Measurements from ENCODE around the gene CNTD1.
A peak's percentile ranks its signal among the peaks of the same experiment; 100 is the strongest.
"Not testable (repeated sequence)": the region's sequence is repeated elsewhere in the genome, so short reads cannot be mapped to it uniquely, and the experiment has no call there.

The CNTD1 gene

DNA sequence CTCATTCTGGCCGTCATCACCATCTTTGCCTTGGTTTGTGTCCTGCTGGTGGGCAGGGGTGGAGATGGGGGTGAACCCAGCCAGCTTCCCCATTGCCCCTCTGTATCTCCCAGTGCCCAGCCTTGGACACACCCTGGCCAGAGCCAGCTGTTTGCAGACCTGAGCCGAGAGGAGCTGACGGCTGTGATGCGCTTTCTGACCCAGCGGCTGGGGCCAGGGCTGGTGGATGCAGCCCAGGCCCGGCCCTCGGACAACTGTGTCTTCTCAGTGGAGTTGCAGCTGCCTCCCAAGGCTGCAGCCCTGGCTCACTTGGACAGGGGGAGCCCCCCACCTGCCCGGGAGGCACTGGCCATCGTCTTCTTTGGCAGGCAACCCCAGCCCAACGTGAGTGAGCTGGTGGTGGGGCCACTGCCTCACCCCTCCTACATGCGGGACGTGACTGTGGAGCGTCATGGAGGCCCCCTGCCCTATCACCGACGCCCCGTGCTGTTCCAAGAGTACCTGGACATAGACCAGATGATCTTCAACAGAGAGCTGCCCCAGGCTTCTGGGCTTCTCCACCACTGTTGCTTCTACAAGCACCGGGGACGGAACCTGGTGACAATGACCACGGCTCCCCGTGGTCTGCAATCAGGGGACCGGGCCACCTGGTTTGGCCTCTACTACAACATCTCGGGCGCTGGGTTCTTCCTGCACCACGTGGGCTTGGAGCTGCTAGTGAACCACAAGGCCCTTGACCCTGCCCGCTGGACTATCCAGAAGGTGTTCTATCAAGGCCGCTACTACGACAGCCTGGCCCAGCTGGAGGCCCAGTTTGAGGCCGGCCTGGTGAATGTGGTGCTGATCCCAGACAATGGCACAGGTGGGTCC, 52.9 kb downstream of the CNTD1 start:
- Histone ChIP-seq H3K4me1 (ENCODE audit: control insufficient read depth in 5 of 5, insufficient read depth in 5 of 5, low read length in 5 of 5) (peaks cover 18 to 83% (median 70%) of the 10 kb centered on the region in 5 donors), H3K36me3 (ENCODE audit: control insufficient read depth in 5 of 5, insufficient read depth in 5 of 5, low read length in 5 of 5) (peaks cover 0 to 20% (median 15%) of the 10 kb centered on the region in 5 donors), H3K27ac (ENCODE audit: low read depth, low read length) (peak overlapping the region; percentile 94), H3K4me3 (ENCODE audit: low read depth in 1 of 5, low read length in 5 of 5) (peak overlapping the region; percentile 70 to 95 (median 75)), H3K9ac (ENCODE audit: low read length in 5 of 5) (peak overlapping the region; percentile 71 to 93 (median 81))
- H3K9me3 ChIP-seq (ENCODE audit: control insufficient read depth in 5 of 5, low read length in 5 of 5); H3K27me3 ChIP-seq (ENCODE audit: control insufficient read depth in 5 of 5, insufficient read depth in 4 of 5, low read length in 5 of 5): not testable (repeated sequence)

DNA sequence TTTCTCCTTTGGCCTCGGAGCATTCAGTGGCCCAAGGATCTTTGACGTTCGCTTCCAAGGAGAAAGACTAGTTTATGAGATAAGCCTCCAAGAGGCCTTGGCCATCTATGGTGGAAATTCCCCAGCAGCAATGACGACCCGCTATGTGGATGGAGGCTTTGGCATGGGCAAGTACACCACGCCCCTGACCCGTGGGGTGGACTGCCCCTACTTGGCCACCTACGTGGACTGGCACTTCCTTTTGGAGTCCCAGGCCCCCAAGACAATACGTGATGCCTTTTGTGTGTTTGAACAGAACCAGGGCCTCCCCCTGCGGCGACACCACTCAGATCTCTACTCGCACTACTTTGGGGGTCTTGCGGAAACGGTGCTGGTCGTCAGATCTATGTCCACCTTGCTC, 53.7 kb downstream of the CNTD1 start:
- no peaks in the 10 kb centered on the region for H3K27me3 ChIP-seq (ENCODE audit: control insufficient read depth in 5 of 5, insufficient read depth in 4 of 5, low read length in 5 of 5)
- H3K9ac ChIP-seq (ENCODE audit: low read length in 5 of 5), result peak overlapping the region; percentile 72 to 89 (median 81)
- no peaks in the 10 kb centered on the region for H3K9me3 ChIP-seq (ENCODE audit: control insufficient read depth in 5 of 5, low read length in 5 of 5)
- H3K4me3 ChIP-seq (ENCODE audit: low read depth in 1 of 5, low read length in 5 of 5), result peak overlapping the region; percentile 70 to 95 (median 75)
- H3K4me1 ChIP-seq (ENCODE audit: control insufficient read depth in 5 of 5, insufficient read depth in 5 of 5, low read length in 5 of 5), result peaks cover 17 to 83% (median 71%) of the 10 kb centered on the region in 5 donors
- peaks cover 0 to 27% (median 22%) of the 10 kb centered on the region in 5 donors for H3K36me3 ChIP-seq (ENCODE audit: control insufficient read depth in 5 of 5, insufficient read depth in 5 of 5, low read length in 5 of 5)
- peak overlapping the region; percentile 94 for H3K27ac ChIP-seq (ENCODE audit: low read depth, low read length)

DNA sequence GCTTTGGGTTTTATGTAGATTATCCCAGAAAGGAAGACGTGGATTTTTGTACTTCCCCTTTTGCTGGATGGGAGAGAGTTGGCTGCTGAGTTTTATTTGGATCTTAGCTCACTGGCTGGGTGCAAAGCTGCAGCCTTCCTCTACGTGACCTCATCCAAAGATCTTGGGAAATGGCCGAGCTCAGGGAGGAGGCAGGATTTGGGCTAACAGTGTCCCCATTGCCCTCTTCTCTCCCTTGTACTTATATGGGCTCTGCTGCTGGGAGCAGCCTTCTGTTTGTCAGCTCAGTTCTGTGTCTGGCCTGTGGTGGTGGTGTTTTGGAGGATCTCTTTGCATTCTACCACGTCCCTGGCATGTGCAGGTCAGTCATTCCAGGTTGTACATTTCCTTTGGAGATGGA, 54.3 kb downstream of the CNTD1 start:
- H3K4me1 ChIP-seq (ENCODE audit: control insufficient read depth in 5 of 5, insufficient read depth in 5 of 5, low read length in 5 of 5), result peaks cover 17 to 81% (median 68%) of the 10 kb centered on the region in 5 donors
- peak overlapping the region; percentile 72 to 89 (median 81) for H3K9ac ChIP-seq (ENCODE audit: low read length in 5 of 5)
- H3K27ac ChIP-seq (ENCODE audit: low read depth, low read length), result peak overlapping the region; percentile 94
- H3K36me3 ChIP-seq (ENCODE audit: control insufficient read depth in 5 of 5, insufficient read depth in 5 of 5, low read length in 5 of 5), result peaks cover 4 to 33% (median 22%) of the 10 kb centered on the region in 5 donors
- peak overlapping the region; percentile 70 to 95 (median 75) for H3K4me3 ChIP-seq (ENCODE audit: low read depth in 1 of 5, low read length in 5 of 5)
- H3K9me3 ChIP-seq (ENCODE audit: control insufficient read depth in 5 of 5, low read length in 5 of 5), result no peaks in the 10 kb centered on the region
- no peaks in the 10 kb centered on the region for H3K27me3 ChIP-seq (ENCODE audit: control insufficient read depth in 5 of 5, insufficient read depth in 4 of 5, low read length in 5 of 5)

DNA sequence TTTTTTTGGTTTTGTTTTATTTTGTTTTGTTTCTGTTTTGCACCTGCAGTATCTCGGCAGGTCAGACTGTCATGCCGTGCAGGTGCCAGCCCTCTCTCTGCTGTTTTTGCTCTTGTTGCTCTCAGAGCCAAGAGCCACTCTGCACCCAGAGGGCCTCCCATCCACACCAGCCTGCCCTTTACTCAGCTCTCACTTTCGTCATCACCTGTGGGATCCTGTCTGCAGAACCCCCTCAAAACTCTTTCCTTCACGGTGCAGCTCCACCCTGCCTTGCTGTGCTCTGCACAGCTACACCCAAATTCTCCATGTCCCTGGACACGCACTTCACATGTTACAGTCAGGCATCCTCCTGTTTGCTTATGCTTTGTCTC, 54.9 kb downstream of the CNTD1 start:
- Histone ChIP-seq H3K9ac (ENCODE audit: low read length in 5 of 5) (peak overlapping the region; percentile 72 to 89 (median 81)), H3K4me3 (ENCODE audit: low read depth in 1 of 5, low read length in 5 of 5) (peak overlapping the region; percentile 70 to 95 (median 75)), H3K9me3 (ENCODE audit: control insufficient read depth in 5 of 5, low read length in 5 of 5) (no peaks in the 10 kb centered on the region), H3K27me3 (ENCODE audit: control insufficient read depth in 5 of 5, insufficient read depth in 4 of 5, low read length in 5 of 5) (no peaks in the 10 kb centered on the region), H3K36me3 (ENCODE audit: control insufficient read depth in 5 of 5, insufficient read depth in 5 of 5, low read length in 5 of 5) (peaks cover 5 to 37% (median 22%) of the 10 kb centered on the region in 5 donors), H3K27ac (ENCODE audit: low read depth, low read length) (peak overlapping the region; percentile 94), H3K4me1 (ENCODE audit: control insufficient read depth in 5 of 5, insufficient read depth in 5 of 5, low read length in 5 of 5) (peaks cover 17 to 78% (median 68%) of the 10 kb centered on the region in 5 donors)

DNA sequence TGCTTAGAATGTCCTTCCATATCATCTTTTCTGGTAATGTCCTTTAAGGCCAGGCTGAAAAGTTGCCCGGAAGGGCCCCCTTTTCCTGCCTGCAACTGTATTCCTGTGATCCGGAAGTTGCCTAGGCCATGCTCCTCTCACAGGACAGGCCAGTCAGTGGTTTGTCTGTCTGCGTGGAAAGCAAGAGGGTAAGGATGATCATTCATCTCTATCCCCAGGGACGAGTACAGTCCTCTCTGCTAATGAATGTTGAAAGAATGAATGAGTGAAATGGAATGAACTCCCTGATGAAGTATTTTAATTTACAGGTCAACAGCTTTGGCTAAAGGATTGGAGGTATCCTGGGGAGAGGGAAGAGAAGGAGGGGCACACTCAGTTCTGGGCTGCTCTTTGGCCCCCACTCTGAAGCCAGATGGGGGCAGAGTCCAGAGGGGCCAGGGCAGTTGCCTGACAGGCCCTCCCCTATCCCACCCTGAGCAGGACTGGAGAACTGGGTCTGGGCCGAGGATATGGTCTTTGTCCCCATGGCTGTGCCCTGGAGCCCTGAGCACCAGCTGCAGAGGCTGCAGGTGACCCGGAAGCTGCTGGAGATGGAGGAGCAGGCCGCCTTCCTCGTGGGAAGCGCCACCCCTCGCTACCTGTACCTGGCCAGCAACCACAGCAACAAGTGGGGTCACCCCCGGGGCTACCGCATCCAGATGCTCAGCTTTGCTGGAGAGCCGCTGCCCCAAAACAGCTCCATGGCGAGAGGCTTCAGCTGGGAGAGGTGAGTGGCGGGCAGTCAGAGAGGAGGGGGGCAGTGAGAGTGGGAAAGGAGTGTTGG, 55.5 kb downstream of the CNTD1 start:
- Histone ChIP-seq H3K4me3 (ENCODE audit: low read depth in 1 of 5, low read length in 5 of 5) (peak overlapping the region; percentile 70 to 95 (median 75)), H3K27me3 (ENCODE audit: control insufficient read depth in 5 of 5, insufficient read depth in 4 of 5, low read length in 5 of 5) (no peaks in the 10 kb centered on the region), H3K9me3 (ENCODE audit: control insufficient read depth in 5 of 5, low read length in 5 of 5) (no peaks in the 10 kb centered on the region), H3K36me3 (ENCODE audit: control insufficient read depth in 5 of 5, insufficient read depth in 5 of 5, low read length in 5 of 5) (peaks cover 5 to 38% (median 25%) of the 10 kb centered on the region in 5 donors), H3K4me1 (ENCODE audit: control insufficient read depth in 5 of 5, insufficient read depth in 5 of 5, low read length in 5 of 5) (peaks cover 17 to 72% (median 64%) of the 10 kb centered on the region in 5 donors), H3K27ac (ENCODE audit: low read depth, low read length) (peak overlapping the region; percentile 94), H3K9ac (ENCODE audit: low read length in 5 of 5) (peak overlapping the region; percentile 72 to 89 (median 81))

DNA sequence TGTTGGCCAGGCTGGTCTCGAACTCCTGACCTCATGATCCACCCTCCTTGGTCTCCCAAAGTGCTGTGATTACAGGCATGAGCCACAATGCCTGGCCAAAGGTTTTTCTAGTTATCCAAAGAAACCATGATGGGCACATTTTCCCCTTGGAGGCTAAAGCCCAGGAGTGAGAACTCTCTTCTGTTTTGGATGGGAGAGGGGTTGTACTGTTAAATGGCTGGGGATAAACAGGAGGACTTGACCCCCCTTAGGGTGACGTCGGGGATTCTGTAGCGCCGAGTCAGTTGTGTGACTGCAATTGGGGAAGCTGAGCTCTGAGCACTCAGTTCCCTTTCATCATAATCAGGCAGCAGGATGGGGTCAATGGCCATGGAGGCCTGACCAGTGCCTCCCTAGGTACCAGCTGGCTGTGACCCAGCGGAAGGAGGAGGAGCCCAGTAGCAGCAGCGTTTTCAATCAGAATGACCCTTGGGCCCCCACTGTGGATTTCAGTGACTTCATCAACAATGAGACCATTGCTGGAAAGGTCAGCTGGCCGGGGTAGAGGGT, 56.5 kb downstream of the CNTD1 start:
- peak overlapping the region in 2 of 5 donors; percentile 64 to 89 for H3K9ac ChIP-seq (ENCODE audit: low read length in 5 of 5)
- peak overlapping the region; percentile 70 to 95 (median 75) for H3K4me3 ChIP-seq (ENCODE audit: low read depth in 1 of 5, low read length in 5 of 5)
- H3K27me3 ChIP-seq (ENCODE audit: control insufficient read depth in 5 of 5, insufficient read depth in 4 of 5, low read length in 5 of 5), result no peaks in the 10 kb centered on the region
- H3K9me3 ChIP-seq (ENCODE audit: control insufficient read depth in 5 of 5, low read length in 5 of 5), result no peaks in the 10 kb centered on the region
- peaks cover 5 to 41% (median 31%) of the 10 kb centered on the region in 5 donors for H3K36me3 ChIP-seq (ENCODE audit: control insufficient read depth in 5 of 5, insufficient read depth in 5 of 5, low read length in 5 of 5)
- peak overlapping the region; percentile 94 for H3K27ac ChIP-seq (ENCODE audit: low read depth, low read length)
- H3K4me1 ChIP-seq (ENCODE audit: control insufficient read depth in 5 of 5, insufficient read depth in 5 of 5, low read length in 5 of 5), result peaks cover 10 to 62% (median 54%) of the 10 kb centered on the region in 5 donors

DNA sequence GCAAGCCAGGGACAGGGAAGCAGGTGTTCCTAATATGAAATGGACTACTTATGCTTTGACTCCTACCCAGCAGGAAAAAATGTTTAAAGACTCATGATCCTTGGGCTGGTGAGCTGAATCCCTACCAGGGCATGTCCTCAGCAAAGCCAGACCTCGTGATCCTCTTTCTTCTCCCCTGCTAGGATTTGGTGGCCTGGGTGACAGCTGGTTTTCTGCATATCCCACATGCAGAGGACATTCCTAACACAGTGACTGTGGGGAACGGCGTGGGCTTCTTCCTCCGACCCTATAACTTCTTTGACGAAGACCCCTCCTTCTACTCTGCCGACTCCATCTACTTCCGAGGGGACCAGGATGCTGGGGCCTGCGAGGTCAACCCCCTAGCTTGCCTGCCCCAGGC, 57.4 kb downstream of the CNTD1 start:
- Histone ChIP-seq H3K27ac (ENCODE audit: low read depth, low read length) (peak overlapping the region; percentile 94), H3K9ac (ENCODE audit: low read length in 5 of 5) (peak overlapping the region in 2 of 5 donors; percentile 64 to 89), H3K4me1 (ENCODE audit: control insufficient read depth in 5 of 5, insufficient read depth in 5 of 5, low read length in 5 of 5) (peaks cover 9 to 54% (median 46%) of the 10 kb centered on the region in 5 donors), H3K4me3 (ENCODE audit: low read depth in 1 of 5, low read length in 5 of 5) (peak overlapping the region in 4 of 5 donors; percentile 29 to 95 (median 80)), H3K36me3 (ENCODE audit: control insufficient read depth in 5 of 5, insufficient read depth in 5 of 5, low read length in 5 of 5) (peaks cover 5 to 41% (median 31%) of the 10 kb centered on the region in 5 donors)
- not testable (repeated sequence) for H3K9me3 ChIP-seq (ENCODE audit: control insufficient read depth in 5 of 5, low read length in 5 of 5); H3K27me3 ChIP-seq (ENCODE audit: control insufficient read depth in 5 of 5, insufficient read depth in 4 of 5, low read length in 5 of 5)

DNA sequence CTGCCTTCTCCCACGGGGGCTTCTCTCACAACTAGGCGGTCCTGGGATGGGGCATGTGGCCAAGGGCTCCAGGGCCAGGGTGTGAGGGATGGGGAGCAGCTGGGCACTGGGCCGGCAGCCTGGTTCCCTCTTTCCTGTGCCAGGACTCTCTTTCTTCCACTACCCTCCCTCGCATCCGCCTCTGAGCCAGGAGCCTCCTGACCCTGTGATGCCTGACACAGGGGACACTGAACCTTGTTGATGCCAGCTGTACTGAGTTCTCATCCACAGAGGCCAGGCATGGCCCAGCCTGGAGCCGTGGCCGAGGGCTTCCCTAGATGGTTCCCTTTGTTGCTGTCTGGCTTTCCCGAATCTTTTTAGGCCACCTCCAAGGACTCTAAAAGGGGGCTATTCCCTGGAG, 57.9 kb downstream of the CNTD1 start:
- Histone ChIP-seq H3K36me3 (ENCODE audit: control insufficient read depth in 5 of 5, insufficient read depth in 5 of 5, low read length in 5 of 5) (peaks cover 5 to 41% (median 31%) of the 10 kb centered on the region in 5 donors), H3K4me1 (ENCODE audit: control insufficient read depth in 5 of 5, insufficient read depth in 5 of 5, low read length in 5 of 5) (peaks cover 9 to 52% (median 46%) of the 10 kb centered on the region in 5 donors), H3K4me3 (ENCODE audit: low read depth in 1 of 5, low read length in 5 of 5) (peak overlapping the region in 2 of 5 donors; percentile 30 to 40), H3K27ac (ENCODE audit: low read depth, low read length) (peak overlapping the region; percentile 94)
- H3K27me3 ChIP-seq (ENCODE audit: control insufficient read depth in 5 of 5, insufficient read depth in 4 of 5, low read length in 5 of 5); H3K9ac ChIP-seq (ENCODE audit: low read length in 5 of 5); H3K9me3 ChIP-seq (ENCODE audit: control insufficient read depth in 5 of 5, low read length in 5 of 5): not testable (repeated sequence)

DNA sequence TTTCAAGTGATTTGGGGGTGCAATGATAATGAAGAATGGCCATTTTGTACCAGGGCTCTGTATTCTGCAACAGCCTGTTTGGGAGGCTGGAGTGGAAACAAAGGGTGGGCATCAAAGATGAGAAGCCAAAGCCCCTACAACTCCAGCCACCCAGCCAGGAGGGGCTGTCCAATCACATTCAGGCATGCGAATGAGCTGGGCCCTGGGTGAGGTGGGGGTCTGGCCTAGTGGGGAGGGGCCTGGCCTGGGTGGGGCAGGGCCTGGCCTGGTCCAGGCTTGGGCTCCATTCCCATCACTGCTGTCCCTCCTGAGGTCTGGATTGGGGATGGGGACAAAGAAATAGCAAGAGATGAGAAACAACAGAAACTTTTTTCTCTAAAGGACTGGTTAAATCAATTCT, 58.7 kb downstream of the CNTD1 start:
- Histone ChIP-seq H3K36me3 (ENCODE audit: control insufficient read depth in 5 of 5, insufficient read depth in 5 of 5, low read length in 5 of 5) (peaks cover 5 to 45% (median 31%) of the 10 kb centered on the region in 5 donors), H3K27ac (ENCODE audit: low read depth, low read length) (peak overlapping the region; percentile 94), H3K4me3 (ENCODE audit: low read depth in 1 of 5, low read length in 5 of 5) (peak overlapping the region in 1 of 5 donors; percentile 40), H3K4me1 (ENCODE audit: control insufficient read depth in 5 of 5, insufficient read depth in 5 of 5, low read length in 5 of 5) (peaks cover 9 to 49% (median 44%) of the 10 kb centered on the region in 5 donors), H3K9me3 (ENCODE audit: control insufficient read depth in 5 of 5, low read length in 5 of 5) (no peaks in the 10 kb centered on the region), H3K27me3 (ENCODE audit: control insufficient read depth in 5 of 5, insufficient read depth in 4 of 5, low read length in 5 of 5) (no peaks in the 10 kb centered on the region), H3K9ac (ENCODE audit: low read length in 5 of 5) (peak overlapping the region in 1 of 5 donors; percentile 43)
